WTC11 (cell line): Measurements from ENCODE around the gene COL18A1. TPM values are rescaled to one million over a fixed set of nuclear protein-coding genes. Genes with fewer than 3 reads are reported as not detected.
"Not testable (repeated sequence)": the region's sequence is repeated elsewhere in the genome, so short reads cannot be mapped to it uniquely, and the experiment has no call there.

Source experiments
- ATAC-seq: fragments of 200-7000 bp; cut with Tn5 transposase; 2 replicates; pipeline ENCODE4 v1.10.0; 2021; ENCODE audit warnings: mild to moderate bottlenecking, moderate library complexity
- CTCF ChIA-PET: fragments of 300-600 bp; sonication (Branson Sonifier 250); formaldehyde crosslinking; loops from one replicate; lab custom pipeline; 2021; ENCODE audit warnings: antibody characterized with exemption; lab: Charles Lee
- POLR2A ChIA-PET: fragments of 350-600 bp; sonication (Branson Sonifier 250); formaldehyde crosslinking; loops from one replicate; lab custom pipeline; 2021; ENCODE audit warnings: antibody characterized with exemption; lab: Charles Lee
- DNase-seq: peaks from one replicate; pipeline ENCODE4 v3.0.0; 2021; ENCODE audit warnings: low spot score
- H3K27ac Mint-ChIP-seq: 2 replicates; pipeline ENCODE4 v1.8.0; 2021; ENCODE audit warnings: mixed read lengths
- H3K27me3 Mint-ChIP-seq: 2 replicates; pipeline ENCODE4 v1.8.0; 2021; ENCODE audit warnings: low read depth, mild to moderate bottlenecking, moderate library complexity, mixed read lengths
- H3K36me3 Mint-ChIP-seq: 2 replicates; pipeline ENCODE4 v1.8.0; 2021; ENCODE audit warnings: mixed read lengths
- H3K4me1 Mint-ChIP-seq: 2 replicates; pipeline ENCODE4 v1.8.0; 2022; ENCODE audit warnings: mixed read lengths
- H3K4me3 Mint-ChIP-seq: 2 replicates; pipeline ENCODE4 v1.8.0; 2021; ENCODE audit warnings: mild to moderate bottlenecking, moderate library complexity, mixed read lengths
- H3K9me3 Mint-ChIP-seq: 2 replicates; pipeline ENCODE4 v1.8.0; 2021; ENCODE audit warnings: mixed read lengths
- AFF4 ChIP-seq: sonication (generic); formaldehyde crosslinking; IDR thresholded peaks from 2 replicates; pipeline ENCODE4 v1.8.1; 2023; ENCODE audit warnings: mild to moderate bottlenecking, missing genetic modification reagents, borderline replicate concordance
- ATF2 ChIP-seq: sonication (generic); formaldehyde crosslinking; IDR thresholded peaks from 2 replicates; pipeline ENCODE4 v1.8.1; 2022; ENCODE audit warnings: low read depth, missing genetic modification reagents, borderline replicate concordance
- ATF3 ChIP-seq: sonication (generic); formaldehyde crosslinking; conservative IDR thresholded peaks from 2 replicates; pipeline ENCODE4 v1.8.1; 2022; ENCODE audit warnings: mild to moderate bottlenecking, missing genetic modification reagents
- ATF6 ChIP-seq: sonication (generic); formaldehyde crosslinking; IDR thresholded peaks from 2 replicates; pipeline ENCODE4 v1.8.1; 2023; ENCODE audit warnings: mild to moderate bottlenecking, missing genetic modification reagents
- CREB1 ChIP-seq: sonication (generic); formaldehyde crosslinking; IDR thresholded peaks from 2 replicates; pipeline ENCODE4 v1.8.0; 2023; ENCODE audit warnings: mild to moderate bottlenecking, missing genetic modification reagents
- CREM ChIP-seq: sonication (generic); formaldehyde crosslinking; IDR thresholded peaks from 2 replicates; pipeline ENCODE4 v1.8.1; 2022; ENCODE audit warnings: mild to moderate bottlenecking, missing genetic modification reagents, moderate library complexity
- GRHL2 ChIP-seq: fragments of 250-450 bp; sonication (Bioruptor Pico); IDR thresholded peaks from 2 replicates; pipeline ENCODE4 v1.8.0; 2022; ENCODE audit warnings: mild to moderate bottlenecking, moderate library complexity; ENCODE audit not compliant: insufficient replicate concordance, severe bottlenecking
- GTF2I ChIP-seq: fragments of 250-450 bp; sonication (Bioruptor Pico); conservative IDR thresholded peaks from 2 replicates; pipeline ENCODE4 v1.4.0; 2021; ENCODE audit warnings: mild to moderate bottlenecking
- HMGXB4 ChIP-seq: sonication (generic); formaldehyde crosslinking; IDR thresholded peaks from 2 replicates; pipeline ENCODE4 v1.8.1; 2023; ENCODE audit warnings: mild to moderate bottlenecking, moderate library complexity, missing genetic modification reagents
- JAZF1 ChIP-seq: fragments of 250-450 bp; sonication (Bioruptor Pico); IDR thresholded peaks from 2 replicates; pipeline ENCODE4 v1.9.0; 2021; ENCODE audit warnings: moderate library complexity, mild to moderate bottlenecking, inconsistent platforms
- MAX ChIP-seq: sonication (generic); formaldehyde crosslinking; IDR thresholded peaks from 2 replicates; pipeline ENCODE4 v1.8.0; 2022; ENCODE audit warnings: mild to moderate bottlenecking, missing genetic modification reagents
- OVOL2 ChIP-seq: fragments of 250-450 bp; sonication (Bioruptor Pico); IDR thresholded peaks from 2 replicates; pipeline ENCODE4 v1.9.0; 2021; ENCODE audit warnings: mild to moderate bottlenecking, borderline replicate concordance
- RELA ChIP-seq: sonication (generic); formaldehyde crosslinking; IDR thresholded peaks from 2 replicates; pipeline ENCODE4 v1.8.1; 2022; ENCODE audit warnings: missing genetic modification reagents, mild to moderate bottlenecking, borderline replicate concordance
- ZBTB43 ChIP-seq: sonication (generic); formaldehyde crosslinking; IDR thresholded peaks from 2 replicates; pipeline ENCODE4 v1.8.1; 2023; ENCODE audit warnings: mild to moderate bottlenecking, missing genetic modification reagents
- ZMAT4 ChIP-seq: fragments of 250-450 bp; sonication (Bioruptor Pico); IDR thresholded peaks from 2 replicates; pipeline ENCODE4 v1.9.0; 2021; ENCODE audit warnings: mild to moderate bottlenecking
- total RNA-seq: library from RNA; stranded (reverse); gene quantifications from 3 replicates; pipeline ENCODE4 v1.2.3, GENCODE V29; 2021

Gene COL18A1
- total RNA-seq, 1 experiment from 2014 or later: 231 TPM

- H3K4me3 Mint-ChIP-seq, H3K27me3 Mint-ChIP-seq, ATAC-seq, H3K27ac Mint-ChIP-seq, H3K9me3 Mint-ChIP-seq, DNase-seq, H3K36me3 Mint-ChIP-seq, POLR2A ChIA-PET: not testable (repeated sequence)
- peaks cover 36% of the 10 kb centered on the region for H3K4me1 Mint-ChIP-seq
- TF ChIP-seq ZBTB43 (CRISPR knock-in tag): 0 out of 2 replicates have a peak, but pooled peaks have one; percentile 19
- TF ChIP-seq, all 79 proteins: peak for 1; not testable (repeated sequence) for 78
- CTCF ChIA-PET: not testable (repeated sequence)
These were observed 32.9 kb downstream of the COL18A1 start for GRCh38 chr21:45437844-45438243.

GRCh38 chr21:45438391-45439145 lies 33.6 kb downstream of the COL18A1 start:
- ATAC-seq: no peak
- ChIA-PET CTCF (no interaction called here), POLR2A (no interaction called here)
- Mint-ChIP-seq H3K9me3 (no peaks in the 10 kb centered on the region), H3K4me1 (peaks cover 29% of the 10 kb centered on the region), H3K4me3 (no peak overlapping the region), H3K36me3 (peaks cover 7% of the 10 kb centered on the region), H3K27ac (no peak overlapping the region; the same call in 1 of the 2 replicates), H3K27me3 (no peaks in the 10 kb centered on the region)
- TF ChIP-seq CREB1 (no peak), ATF3 (CRISPR knock-in tag) (no peak), RELA (no peak), ATF2 (CRISPR knock-in tag) (no peak), JAZF1 (CRISPR knock-in tag) (no peak), ZMAT4 (no peak), ATF6 (CRISPR knock-in tag) (no peak), OVOL2 (no peak), GTF2I (CRISPR knock-in tag) (no peak)
- DNase-seq: no peak

- Mint-ChIP-seq H3K9me3 (no peaks in the 10 kb centered on the region), H3K27ac (peak overlapping the region; percentile 72), H3K27me3 (no peaks in the 10 kb centered on the region), H3K4me3 (no peak overlapping the region), H3K36me3 (peaks cover 7% of the 10 kb centered on the region), H3K4me1 (peaks cover 22% of the 10 kb centered on the region)
- ChIA-PET CTCF (interaction anchor here (0.6 to 1.9 kb wide), 33 partner anchors 9 to 301 kb away, joined by 3 to 13 read pairs (median 4); partner anchors contain the start of gene POFUT2), POLR2A (no interaction called here)
- peak; percentile 87 for ATAC-seq
- DNase-seq: peak; percentile 87
- no peak for TF ChIP-seq AFF4 (CRISPR knock-in tag)
- peak; percentile 9; the same call in 1 of the 2 replicates for TF ChIP-seq HMGXB4 (CRISPR knock-in tag)
- TF ChIP-seq GRHL2 (CRISPR knock-in tag): no peak
- TF ChIP-seq ZBTB43 (CRISPR knock-in tag): 0 out of 2 replicates have a peak, but pooled peaks have one; percentile 44
- 0 out of 2 replicates have a peak, but pooled peaks have one; percentile 27 for TF ChIP-seq MAX (CRISPR knock-in tag)
- peak; percentile 16; the same call in 1 of the 2 replicates for TF ChIP-seq CREM (CRISPR knock-in tag)
These were observed 34.4 kb downstream of the COL18A1 start for GRCh38 chr21:45439161-45439872.
